Measurements from ENCODE around the gene DCBLD2.

GRCh38 chr3:98877132-98877531 lies 24.4 kb downstream of the DCBLD2 start:
- TF ChIP-seq CTCF (IDR thresholded peaks at IDR 0.05) (no peak), POLR2A (IDR thresholded peaks at IDR 0.05) (no peak)
